GM18502 (cell line): Measurements from ENCODE around the gene MYT1.
A peak's percentile ranks its signal among the peaks of the same experiment; 100 is the strongest.
"Not testable (repeated sequence)": the region's sequence is repeated elsewhere in the genome, so short reads cannot be mapped to it uniquely, and the experiment has no call there.

ENCODE experiments used
- ATAC-seq: cut with Tn5 transposase; IDR thresholded peaks from one replicate; pipeline ENCODE4 v1.9.1; 2021; ENCODE audit warnings: mild to moderate bottlenecking; ENCODE audit not compliant: unreplicated experiment, poor library complexity

Gene MYT1

GRCh38 chr20:64258071-64258823, 94.0 kb downstream of the MYT1 start:
- no peak for ATAC-seq

DNA sequence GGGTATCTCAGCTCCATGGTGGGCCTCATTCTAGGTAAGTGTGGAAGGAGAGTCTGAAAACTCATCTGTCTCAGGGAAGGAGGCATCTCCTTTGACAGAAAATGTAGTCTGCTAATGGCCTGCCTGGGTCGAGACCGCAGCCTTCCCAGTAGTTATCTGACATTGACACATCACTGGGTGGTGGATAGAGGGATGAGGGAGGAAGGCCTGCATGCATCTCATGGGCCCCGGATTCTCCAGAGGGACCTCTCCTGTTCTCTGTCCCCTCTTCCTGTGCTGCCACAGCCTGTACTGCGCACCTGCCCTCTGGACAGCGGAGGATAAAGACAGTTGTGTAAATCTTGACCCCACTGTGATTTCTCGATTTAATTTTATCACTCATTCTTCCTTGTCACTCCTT, 96.0 kb downstream of the MYT1 start:
- no peak for ATAC-seq

DNA sequence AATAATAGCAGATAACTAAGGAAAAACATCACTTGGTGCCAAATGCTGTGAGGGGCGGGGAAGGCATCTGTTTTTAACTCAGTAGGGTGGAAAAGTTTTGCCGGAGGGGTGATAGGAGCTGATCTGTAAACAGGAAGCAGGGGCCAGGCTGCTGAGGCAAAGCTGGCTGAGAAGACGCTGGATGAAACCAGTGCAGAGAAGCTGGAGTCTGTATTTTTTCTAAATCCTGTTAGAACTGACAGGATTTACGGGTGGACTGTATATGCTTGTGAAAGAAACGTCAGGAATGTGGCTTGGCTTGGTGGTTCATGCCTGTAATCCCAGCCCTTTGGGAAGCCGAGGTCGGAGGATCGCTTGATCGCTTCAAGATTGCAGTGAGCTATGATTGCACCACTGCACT, 96.9 kb downstream of the MYT1 start:
- no peak for ATAC-seq

DNA sequence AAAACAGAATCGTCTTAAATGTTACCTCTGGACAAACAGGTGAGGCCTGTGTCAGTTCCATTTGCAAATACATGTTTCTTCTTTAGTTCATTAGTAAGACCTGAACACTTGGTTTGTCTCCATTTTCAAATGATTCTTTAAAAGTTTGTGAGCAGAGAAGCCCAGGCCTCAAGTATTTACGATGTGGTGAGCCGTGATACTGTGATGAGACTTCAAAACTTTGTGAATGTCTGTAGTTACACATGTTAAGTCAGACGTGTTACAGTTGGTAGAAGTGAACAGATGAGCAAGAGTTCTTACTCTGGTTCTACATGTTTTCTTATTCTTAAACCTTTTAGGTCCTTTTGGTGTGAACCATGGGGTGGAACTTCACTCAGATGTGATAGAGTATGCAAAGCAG, 99.8 kb downstream of the MYT1 start:
- no peak for ATAC-seq

DNA sequence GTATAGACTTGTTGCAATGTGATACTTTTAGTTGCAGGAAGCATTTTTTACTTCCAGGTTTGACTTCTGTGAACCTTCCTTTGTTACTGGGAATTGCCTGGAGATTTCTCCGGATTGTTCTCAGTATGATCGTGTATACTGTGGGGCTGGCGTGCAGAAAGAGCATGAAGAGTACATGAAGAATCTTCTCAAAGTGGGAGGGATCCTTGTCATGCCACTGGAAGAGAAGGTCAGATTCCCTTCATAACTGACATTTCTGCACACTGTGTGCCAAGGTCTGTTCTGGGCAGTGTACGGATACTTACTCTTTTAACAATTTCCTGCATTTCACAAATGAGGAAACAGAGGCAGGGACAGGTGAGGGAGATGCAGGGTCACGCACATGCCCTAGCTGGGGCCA, 100.9 kb downstream of the MYT1 start:
- ATAC-seq: no peak

GRCh38 chr20:64266988-64267387, 102.7 kb downstream of the MYT1 start:
- ATAC-seq: no peak

- ATAC-seq: no peak
Measured at GRCh38 chr20:64268174-64268573, 103.9 kb downstream of the MYT1 start.

- no peak for ATAC-seq
Measured at GRCh38 chr20:64269604-64270411, 105.6 kb downstream of the MYT1 start.

- no peak for ATAC-seq
Measured at GRCh38 chr20:64271636-64272035, 107.4 kb downstream of the MYT1 start.

GRCh38 chr20:64273109-64273508, 108.9 kb downstream of the MYT1 start:
- no peak for ATAC-seq

DNA sequence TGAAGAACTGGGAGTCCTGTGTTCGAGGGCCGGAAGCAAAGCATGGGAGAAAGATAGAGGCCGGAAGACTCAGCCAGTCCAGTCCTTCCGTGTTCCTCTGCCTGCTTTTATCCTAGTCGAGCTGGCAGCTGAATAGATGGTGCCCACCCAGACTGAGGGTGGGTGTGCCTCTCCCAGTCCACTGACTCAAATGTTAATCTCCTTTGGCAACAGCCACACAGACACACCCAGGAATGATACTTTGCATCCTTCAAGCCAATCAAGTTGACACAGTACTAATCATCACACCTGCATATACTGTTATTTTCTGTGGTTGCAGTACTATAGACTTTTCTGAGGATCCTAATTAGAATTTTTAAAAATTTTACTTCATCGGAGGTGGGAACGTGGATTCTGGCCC, 112.6 kb downstream of the MYT1 start:
- ATAC-seq: no peak

DNA sequence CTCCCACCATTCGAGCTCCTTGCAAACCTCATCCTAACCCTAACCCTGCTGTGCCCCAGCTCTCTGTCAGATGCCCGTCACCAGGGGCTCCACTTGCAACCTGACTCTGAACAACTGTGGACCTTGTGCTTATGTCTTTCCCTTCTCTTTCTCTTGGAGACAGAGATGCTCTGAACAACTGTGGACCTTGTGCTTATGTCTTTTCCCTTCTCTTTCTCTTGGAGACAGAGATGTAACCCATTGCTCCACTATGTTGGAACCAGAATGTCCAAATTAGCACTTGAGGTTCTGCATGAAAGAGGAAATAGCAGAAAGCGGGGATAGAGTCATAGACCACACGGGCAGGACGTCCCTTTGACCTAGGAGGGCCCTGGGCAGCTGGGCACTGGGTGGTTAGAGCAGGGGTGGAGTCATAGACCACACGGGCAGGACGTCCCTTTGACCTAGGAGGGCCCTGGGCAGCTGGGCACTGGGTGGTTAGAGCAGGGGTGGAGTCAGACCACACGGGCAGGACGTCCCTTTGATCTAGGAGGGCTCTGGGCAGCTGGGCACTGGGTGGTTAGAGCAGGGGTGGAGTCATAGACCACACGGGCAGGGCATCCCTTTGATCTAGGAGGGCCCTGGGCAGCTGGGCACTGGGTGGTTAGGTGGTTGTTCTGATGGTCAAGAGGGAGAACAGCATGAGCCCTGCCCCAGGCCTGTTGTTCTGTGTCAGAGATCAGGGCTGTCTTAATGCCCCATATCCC, 113.5 kb downstream of the MYT1 start:
- no peak for ATAC-seq

GRCh38 chr20:64278317-64278681, 114.0 kb downstream of the MYT1 start:
- no peak for ATAC-seq

DNA sequence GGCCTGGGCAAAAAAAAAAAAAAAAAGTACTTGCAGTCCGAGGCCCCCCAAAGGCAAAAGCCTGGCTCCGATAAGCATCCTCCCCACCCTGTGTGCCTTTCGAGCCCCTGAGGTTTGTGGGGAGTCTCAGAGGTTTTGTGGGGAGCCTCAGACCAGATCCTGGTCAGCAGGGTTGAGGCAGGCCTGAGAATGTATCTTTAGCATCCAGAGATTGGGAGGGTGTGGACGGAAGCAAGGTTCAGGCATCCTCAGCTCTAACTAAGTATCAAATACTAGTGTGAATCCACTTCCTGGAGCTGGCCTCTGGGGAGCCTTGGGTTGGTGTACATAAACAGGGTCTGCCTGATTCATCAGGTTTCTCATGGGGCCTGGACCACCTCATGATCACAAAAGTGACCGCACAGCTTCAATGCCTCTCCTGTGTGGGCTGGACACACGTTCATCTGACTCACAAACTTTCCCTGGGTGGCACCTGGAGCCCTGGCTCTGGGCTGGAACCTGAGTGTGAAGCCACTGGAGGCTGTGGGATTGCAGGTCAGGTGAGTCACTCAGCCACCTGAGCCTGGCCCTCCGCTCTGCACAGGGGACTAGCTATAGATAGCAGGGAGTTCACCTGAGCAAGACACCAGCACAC, 115.7 kb downstream of the MYT1 start:
- ATAC-seq: no peak

GRCh38 chr20:64280460-64280843, 116.2 kb downstream of the MYT1 start:
- ATAC-seq: no peak

DNA sequence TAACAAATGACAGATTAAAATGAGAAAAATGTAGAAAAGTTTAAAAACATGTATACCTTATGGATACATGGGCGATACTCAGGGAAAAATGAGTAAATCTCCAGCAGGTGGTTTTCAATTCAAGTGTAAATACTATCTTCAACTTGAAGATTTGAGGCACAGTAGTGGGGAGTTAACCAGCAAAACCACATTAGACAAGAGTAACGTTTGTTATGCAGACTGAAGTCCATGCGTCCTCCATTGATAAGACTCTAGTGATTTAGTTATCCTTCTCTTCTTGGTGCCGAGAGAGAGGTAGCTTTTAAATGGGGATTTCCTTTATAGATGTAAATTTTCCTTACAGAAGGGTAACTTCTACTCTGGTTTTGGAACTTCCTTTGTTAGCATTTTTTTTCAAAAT, 119.4 kb downstream of the MYT1 start:
- no peak for ATAC-seq

GRCh38 chr20:64285579-64286446, 121.6 kb downstream of the MYT1 start:
- peak; percentile 92 for ATAC-seq

DNA sequence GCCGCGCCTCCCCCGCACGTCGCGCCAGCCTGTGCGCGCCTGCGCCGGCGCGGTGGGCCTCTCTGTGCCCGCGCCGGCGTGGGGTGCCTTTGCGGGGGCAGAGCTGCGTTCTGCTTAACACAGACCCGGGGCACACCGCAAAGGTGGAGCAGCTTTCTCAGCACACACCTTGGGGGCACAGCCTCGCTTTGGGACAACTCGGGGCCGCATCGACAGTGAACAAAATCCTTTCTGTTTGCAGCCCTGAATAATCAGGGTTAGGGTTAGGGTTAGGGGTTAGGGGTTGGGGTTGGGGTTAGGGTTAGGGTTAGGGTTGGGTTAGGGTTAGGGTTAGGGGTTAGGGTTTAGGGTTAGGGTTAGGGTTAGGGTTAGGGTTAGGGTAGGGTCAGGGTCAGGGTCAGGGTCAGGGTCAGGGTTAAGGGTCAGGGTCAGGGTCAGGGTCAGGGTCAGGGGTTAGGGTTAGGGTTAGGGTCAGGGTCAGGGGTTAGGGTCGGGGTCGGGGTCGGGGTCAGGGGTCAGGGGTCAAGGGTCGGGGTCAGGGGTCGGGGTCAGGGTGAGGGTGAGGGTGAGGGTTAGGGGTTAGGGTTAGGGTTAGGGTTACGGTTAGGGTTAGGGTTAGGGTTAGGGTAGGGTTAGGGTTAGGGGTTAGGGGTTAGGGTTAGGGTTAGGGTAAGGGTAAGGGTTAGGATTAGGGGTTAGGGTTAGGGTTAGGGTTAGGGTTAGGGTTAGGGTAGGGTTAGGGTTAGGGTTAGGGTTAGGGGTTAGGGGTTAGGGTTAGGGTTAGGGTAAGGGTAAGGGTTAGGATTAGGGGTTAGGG, 122.4 kb downstream of the MYT1 start:
- not testable (repeated sequence) for ATAC-seq

DNA sequence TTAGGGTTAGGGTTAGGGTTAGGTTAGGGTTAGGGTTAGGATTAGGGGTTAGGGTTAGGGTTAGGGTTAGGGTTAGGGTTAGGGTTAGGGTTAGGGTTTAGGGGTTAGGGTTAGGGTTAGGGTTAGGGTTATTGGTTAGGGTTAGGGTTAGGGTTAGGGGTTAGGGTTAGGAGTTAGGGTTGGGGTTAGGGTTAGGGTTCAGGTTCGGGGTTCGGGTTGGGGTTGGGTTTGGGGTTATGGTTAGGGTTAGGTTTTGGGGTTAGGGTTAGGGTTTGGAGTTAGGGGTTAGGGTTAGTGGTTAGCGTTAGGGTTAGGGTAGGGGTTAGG, 123.0 kb downstream of the MYT1 start:
- not testable (repeated sequence) for ATAC-seq
